GM18526 (cell line): ENCODE measurements around the gene BSDC1.

Source experiments
- POLR2A ChIP-seq: IDR thresholded peaks from 3 replicates; pipeline ENCODE4 v1.6.1; 2011; ENCODE audit not compliant: insufficient read length; ENCODE audit errors: extremely low read depth

Gene BSDC1

DNA sequence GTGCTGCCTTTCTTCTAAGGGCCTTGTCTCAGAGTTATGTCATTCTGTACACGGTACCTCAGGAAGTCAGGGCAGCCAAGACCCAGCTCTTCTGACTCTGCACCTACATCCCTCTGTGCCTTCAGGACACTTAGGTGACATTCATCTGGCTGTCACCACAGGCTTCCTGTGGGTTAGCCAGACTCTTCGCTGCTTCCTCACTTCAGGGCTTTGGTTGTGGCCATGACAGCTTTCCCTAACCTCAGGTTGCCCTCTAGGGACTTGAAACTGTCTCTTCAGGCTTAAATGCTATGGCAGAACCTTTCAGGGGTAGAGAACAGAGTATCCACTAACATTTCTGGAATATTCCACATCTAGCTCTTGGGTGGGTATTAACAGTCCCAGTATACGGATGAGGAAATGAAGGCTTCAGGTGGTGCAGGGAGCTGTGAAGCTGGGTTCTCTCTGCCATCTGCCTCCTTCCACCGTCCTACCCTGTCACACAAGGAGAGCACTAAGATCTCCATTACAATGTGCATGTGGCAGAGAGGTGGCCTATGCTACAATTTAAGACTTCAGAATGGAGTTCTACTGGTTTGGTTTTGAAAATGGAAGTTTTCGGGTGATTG lies 22.0 kb downstream of the BSDC1 start:
- no peak for TF ChIP-seq POLR2A

DNA sequence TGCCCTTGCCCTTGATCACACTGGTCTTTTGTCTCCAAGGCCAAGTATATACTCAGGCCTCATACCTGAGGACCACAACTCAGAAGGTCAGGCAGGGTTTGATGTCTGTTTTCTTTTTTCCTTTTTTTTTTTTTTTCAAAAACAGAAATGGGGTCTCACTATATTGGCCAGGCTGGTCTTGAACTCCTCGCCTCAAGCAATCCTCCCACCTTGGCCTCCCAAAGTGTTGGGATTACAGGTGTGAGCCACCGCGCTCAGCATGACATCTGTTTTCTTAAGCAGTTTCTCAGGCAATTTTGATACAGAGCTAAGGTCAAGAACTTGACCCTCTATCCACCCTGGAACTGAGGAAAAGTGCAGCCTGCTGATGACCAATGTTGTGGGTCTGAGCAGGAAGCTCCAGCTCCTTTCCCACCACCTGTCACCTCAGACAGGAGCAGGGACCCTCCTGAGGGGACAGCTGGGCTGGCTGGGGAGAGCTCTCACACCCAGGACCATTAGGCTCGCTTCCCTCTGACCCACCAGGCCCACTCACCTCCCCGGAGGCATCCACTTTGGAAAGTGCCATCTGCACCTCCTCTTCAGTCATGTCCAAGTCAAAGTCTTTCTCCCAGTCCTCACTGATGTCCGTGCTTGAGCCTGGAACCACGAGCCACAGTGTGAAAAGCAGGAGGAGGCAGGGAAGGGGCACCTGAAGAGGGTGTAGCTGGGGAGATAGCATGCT lies 26.2 kb downstream of the BSDC1 start:
- no peak for TF ChIP-seq POLR2A

DNA sequence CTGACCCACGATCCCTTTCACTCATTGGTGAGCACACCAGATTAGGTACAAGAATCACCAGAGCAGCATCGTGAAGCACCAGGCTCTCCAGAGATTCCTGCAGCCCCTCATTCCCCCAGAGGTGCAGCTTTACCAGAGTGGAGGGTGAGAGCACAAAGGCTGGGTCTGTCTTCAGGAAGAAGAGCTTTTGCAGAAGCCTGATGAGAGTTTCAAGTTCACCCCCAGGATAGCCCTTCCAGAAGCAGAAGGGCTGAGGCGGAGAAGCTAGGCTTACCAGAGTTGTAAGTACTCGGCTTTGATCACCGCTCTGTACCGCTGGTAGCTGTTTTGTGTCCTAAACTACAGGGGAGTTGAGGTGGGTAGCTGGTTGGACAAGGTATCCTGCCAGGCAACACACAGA lies 28.8 kb downstream of the BSDC1 start:
- no peak for TF ChIP-seq POLR2A

DNA sequence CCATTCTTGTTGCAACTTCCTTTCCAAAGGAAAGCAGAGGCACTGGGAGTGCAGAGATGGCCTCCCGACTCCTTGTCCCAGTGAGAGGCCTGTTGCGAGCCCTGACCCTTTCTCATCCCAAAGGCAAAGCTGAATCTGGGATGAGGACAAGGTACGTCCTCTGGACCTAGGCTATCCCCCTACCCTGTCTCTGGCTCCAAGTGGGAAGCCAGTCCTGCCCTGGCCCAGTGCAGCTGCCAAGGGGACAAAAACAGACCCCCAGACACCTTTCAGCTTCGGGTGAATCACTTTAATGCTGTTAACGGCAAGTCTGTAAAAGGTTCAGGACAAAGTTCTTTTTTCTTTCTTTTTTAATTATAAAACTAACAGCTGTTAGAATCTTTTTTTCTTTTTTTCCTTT lies 29.4 kb downstream of the BSDC1 start:
- no peak for TF ChIP-seq POLR2A

DNA sequence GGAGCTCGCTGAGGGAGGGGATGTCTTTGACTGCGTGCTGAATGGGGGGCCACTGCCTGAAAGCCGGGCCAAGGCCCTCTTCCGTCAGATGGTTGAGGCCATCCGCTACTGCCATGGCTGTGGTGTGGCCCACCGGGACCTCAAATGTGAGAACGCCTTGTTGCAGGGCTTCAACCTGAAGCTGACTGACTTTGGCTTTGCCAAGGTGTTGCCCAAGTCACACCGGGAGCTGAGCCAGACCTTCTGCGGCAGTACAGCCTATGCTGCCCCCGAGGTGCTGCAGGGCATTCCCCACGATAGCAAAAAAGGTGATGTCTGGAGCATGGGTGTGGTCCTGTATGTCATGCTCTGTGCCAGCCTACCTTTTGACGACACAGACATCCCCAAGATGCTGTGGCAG lies 30.5 kb downstream of the BSDC1 start:
- TF ChIP-seq POLR2A, result no peak

DNA sequence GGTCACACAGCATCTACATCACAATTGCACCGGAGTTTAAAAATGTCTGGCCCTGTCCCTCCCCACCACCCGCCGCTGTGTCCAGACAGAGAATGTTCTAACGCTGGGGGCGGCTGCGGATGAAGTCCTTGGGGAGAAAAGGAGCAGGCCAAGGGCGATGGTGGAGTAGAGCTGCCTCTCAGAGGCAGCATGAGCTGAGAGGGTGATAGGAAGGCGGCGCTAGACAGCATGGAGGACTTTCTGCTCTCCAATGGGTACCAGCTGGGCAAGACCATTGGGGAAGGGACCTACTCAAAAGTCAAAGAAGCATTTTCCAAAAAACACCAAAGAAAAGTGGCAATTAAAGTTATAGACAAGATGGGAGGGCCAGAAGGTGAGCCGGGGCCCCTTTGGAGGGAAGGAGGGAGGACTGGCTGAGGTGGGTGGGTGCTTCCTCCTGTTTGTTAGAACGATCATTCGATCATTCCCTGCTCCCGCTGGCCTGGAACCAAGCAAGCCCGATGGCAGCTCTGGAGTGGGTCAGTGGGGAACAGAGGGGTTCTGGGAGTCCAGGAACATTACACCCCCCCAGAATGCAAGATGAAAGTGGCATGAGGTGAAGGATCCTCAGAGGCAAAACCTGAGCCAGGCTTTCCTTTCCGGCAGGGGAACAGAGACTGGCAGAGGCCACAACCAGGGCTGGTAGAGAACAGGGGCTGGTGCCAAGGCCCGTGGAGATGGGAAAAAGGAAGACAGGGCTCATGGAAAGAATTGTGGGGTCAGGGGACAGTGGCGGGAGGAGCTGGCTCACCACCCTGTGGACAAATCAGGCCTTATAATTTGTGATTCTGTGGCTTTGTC lies 31.5 kb downstream of the BSDC1 start, which contains the start of the genes FAM229A and TSSK3:
Gene FAM229A (minus strand): TSS at position 12 of the 840 bp plus-strand sequence. CDS start 394 bp downstream, outside the sequence.
Gene TSSK3 (plus strand): TSS at position 66 of the 840 bp plus-strand sequence. CDS start 163 bp downstream, at position 229.
- no peak for TF ChIP-seq POLR2A

DNA sequence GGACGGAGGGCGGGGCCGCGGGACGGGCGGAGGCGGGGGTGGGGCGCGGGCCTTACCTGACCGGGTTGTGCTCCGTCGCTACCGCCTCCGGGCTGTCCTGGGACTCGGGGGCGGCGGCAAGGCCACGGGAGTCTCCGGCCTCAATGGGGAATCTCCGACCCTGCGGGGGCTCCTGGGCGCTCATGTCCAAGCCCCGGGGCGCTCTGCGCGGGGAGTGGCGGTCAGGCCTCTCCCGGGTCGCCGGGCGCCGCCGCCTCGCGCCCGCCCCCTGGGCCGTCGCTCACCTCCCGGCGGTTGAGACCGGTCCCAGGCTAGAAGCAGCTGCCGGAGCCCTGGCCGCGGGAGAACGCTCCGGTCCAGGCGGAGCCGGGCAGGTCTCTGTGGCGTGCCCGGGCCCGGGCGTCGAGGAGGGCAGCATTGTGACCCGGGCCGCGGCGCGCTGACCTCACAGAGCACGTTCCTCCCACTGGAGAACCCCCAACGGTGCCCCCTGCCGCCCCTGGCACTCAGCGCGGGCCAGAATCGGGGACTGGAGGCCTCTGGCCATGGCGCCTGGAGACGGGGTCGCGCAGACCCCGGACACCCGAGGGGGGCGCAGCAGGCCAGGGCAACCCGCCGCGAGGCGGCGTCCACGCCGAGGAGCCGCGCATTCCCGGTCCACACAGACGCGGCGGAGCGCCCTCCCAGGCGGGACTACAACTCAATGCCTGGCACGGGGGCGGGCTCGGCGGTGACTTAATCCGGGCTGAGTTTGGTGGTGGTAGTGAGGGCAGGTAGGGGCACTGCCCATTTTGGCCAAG lies 32.4 kb downstream of the BSDC1 start:
- no peak for TF ChIP-seq POLR2A

DNA sequence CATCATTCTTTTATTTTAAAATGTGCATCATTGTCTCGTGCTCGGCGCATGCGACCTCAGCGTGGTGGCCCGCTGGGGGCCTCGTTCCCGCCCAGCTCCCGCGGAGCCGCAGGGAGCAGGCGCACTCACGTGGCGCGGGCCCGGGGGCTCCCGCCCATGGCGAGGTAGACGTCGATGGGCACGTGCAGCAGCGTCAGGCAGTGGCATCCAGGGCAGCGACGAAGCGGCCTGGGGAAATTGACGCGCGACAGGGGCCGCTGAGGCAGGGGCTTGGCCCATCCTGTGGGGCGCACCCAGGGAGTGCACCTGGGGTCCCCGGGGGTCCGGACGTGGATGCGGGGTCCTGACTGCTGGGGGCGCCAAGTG lies 33.0 kb downstream of the BSDC1 start:
- no peak for TF ChIP-seq POLR2A

DNA sequence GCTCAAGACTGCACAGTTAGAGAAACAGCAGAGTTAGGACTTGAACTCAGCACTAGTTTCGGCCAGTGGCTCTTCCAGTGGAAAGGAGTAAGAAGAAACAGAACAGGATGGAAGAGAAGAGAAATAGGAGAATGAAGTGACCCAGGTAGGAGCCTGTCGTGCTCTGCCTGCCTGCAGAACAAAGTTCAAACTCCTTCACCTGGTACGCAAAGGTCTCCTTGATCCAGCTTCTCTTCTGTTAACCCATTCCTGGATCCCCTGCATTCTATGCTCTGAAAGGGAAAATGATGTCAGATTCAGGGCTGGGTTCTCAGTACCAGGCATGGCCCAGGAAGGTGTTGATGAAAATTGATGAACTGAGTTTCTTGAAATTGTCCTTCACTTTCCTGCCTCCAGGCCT lies 35.8 kb downstream of the BSDC1 start:
- no peak for TF ChIP-seq POLR2A

DNA sequence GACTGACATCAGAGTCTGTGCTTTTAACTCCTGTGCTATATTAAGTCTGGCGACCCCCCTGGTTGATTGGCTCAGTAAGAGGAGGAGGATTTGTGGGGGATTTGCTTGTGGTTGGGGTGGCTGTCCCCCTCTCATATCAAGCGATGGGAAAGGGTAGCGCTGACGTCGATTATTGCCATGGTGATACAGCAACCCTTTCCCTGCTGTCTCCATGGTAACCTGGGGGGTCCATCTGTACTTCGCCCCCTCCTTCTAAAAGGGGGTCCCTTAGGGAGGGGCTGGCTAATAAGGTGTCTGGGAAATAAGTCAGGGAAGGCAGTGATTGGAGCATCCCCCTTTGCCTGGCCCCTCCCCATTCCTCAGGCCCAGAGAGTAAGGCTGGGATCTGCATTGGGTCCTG lies 36.6 kb downstream of the BSDC1 start:
- TF ChIP-seq POLR2A, result no peak

DNA sequence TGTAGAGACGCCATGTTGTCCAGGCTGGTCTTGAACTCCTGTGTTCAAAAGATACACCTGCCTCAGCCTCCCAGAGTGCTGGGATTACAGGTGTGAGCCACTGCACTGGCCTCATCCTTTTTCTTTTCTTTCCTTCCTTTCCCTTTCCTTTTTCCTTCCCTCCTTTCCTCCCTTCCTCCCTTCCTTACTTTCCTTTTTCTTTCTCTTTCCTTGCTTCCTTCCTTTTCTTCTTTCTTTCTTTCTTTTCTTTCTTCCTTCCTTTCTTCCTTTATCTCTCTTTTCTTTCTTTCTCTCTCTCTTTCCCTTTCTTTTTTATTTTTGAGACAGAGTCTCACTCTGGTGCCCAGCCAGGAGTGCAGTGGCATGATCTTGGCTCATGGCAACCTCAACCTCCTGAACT lies 37.8 kb downstream of the BSDC1 start:
- TF ChIP-seq POLR2A, result no peak

DNA sequence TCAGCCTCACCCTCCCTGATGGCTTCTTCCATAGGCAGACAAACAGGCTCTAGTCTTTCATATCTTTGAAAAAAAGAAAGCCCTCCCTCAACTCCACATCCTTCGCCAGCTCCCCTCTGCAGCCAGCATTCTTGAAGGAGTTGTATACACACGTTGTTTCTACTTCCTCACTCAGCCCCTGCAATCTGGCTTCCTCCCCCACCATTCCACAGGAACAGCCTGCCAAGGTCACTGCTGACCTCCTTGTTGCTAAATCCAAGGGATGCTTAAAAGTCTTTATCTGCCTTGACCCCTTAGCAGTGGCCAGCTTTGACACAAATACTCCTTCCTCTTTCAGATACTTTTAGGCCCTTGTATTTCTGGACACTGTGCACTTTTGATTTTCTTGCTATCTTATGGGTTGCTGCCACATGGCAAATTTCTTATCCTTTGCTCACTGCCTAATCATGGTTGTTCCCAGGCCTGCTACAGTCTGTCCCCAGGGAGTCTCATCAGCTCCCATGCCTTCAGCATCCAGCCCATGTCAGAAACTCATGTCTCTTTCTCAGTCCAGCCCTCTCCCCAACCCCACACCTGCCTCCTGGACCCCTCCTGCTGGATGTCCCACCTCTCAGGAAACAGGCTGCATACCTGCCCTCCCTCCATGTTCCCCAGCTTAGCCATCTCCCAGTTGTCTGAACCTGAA lies 40.2 kb downstream of the BSDC1 start:
- TF ChIP-seq POLR2A, result no peak

DNA sequence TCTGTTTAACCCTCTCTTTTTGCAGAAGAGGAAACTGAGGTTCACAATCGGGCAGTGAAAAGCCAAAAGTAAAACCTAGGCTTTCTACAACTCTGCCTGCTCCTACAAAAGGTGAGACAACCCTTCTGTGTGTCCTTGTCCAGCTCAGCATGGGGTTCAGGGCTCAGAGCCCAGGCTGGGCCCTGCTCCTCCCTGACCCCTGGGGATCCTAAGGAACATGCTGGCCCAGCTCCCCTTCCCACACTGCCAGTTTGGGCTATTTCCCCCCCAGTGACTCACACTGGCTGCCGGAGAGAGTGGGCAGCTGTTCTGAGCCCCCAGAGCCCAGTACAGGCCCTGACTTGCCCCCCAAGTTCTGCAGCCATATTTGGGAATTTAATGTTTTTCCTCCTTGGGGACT lies 40.8 kb downstream of the BSDC1 start:
- no peak for TF ChIP-seq POLR2A

DNA sequence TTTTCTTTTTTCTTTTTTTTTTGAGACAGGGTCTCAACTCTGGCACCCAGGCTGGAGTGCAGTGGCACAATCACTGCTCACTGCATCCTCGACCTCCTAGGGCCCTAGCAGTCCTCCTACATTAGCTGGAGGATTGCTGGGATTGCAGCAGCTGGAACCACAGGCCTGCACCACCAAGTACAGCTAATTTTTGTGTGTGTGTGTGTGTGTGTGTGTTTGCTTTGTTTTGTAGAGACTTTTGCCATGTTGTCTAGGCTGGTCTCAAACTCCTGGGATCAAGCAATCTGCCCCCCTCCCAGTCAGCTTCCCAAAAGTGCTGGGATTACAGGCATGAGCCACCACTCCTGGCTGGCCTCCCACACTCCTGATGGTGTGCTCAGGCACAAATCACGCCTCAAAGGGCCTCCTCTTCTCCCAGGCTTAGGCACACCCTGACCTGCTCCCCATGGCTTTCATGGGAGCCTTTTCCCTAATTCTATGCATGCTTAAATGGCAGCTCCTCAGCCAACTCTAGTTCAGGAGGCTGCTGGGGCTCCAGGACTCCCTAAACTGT lies 41.3 kb downstream of the BSDC1 start:
- TF ChIP-seq POLR2A, result no peak
